GM12892 (cell line): ENCODE data around the gene CTSC.

Source experiments
- POLR2A ChIP-seq: IDR thresholded peaks from 2 replicates; pipeline ENCODE4 v1.6.1; 2011; ENCODE audit warnings: low read depth, low read length, control low read depth
- POLR2AphosphoS5 ChIP-seq: IDR thresholded peaks from 2 replicates; pipeline ENCODE4 v1.6.1; 2011; ENCODE audit warnings: low read depth, low read length, control low read depth
- TAF1 ChIP-seq: IDR thresholded peaks from 2 replicates; pipeline ENCODE4 v1.6.1; 2011; ENCODE audit warnings: low read depth, mild to moderate bottlenecking, control low read depth, low read length, borderline replicate concordance

DNA sequence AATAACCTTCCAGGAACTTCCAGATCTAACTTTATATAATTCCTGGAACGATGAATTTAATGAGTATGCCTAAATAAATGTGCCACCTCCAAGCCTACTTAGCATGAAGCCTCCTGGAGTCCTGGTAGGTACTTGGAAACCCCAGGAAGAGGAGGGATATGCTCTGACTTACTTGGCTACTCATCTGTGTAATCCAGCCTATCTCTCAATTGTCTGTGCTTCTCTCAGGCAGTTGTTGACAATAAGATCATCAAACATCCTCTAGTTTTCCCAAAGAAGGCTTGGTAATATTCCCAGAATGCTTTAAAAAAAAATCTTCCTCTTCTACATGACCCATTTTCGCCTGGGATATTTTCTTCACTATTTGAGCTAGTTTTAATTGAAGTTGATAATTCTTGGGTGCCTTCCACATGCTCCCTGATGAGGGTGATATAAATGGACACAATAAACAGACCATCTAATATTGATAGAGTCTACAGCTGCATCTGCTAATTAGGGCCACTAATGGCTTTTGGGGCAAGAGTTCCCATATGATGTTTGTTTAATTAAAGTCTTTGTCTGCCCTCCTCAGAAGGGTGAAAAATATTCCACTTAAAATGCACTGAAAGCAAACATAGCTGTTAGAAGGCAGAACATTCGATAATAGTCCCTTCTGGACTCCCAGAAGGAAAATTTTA is 86.8 kb downstream of the CTSC start:
- TF ChIP-seq TAF1: no peak
- no peak for TF ChIP-seq POLR2A
- TF ChIP-seq POLR2AphosphoS5: no peak
